Raji (cell line): ENCODE data around the gene SLC6A13.

Source experiments
- POLR2A ChIP-seq: IDR thresholded peaks from 2 replicates; pipeline ENCODE4 v1.6.1; 2011; ENCODE audit warnings: low read depth, low read length, control low read depth; ENCODE audit not compliant: insufficient read depth

SLC6A13 gene

GRCh38 chr12:211639-212414 is 50.8 kb downstream of the SLC6A13 start:
- no peak for TF ChIP-seq POLR2A

- TF ChIP-seq POLR2A, result no peak
Measured at GRCh38 chr12:211142-211465, 51.5 kb downstream of the SLC6A13 start.

DNA sequence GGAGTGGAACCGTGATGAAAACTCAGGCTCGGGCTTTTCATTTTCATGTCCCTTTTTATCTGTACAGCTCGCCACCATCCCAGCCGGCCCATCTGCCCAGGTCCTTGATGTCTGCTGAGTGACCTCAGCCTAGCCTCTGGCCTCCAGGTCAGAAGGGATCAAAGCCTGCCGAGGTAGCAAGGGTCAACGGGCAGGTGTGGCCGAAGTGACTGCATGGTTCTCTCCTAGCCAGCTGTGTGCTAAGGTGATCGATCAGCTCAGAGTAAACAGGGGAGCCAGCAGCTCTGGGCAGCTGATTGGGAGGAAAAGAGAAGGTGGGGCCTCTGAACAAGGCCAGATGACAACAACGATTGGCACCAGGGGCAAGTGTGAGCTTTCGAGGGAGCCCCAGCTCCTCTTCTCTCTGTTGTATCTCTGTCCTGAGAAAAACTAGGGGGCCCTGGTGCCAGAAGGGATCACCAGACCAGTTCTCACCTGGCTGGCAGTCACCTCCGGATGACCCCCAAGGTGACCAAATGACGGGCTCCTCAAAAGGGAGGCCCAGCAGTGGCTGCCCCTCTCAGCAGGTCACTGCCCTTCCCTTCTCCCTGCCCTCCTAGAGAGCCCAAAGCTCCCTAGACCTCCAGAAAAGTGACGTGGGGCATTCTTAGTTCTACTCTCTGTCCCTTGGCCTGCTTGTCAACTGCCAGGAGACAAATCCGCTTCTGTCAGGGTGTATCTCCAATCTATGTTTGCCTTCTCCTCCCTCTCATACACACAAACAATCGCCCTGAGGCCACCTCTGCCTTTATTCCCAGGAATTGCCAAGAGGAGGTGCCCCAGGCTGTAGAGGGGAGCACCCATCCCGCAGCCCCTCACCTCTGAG is 52.1 kb downstream of the SLC6A13 start:
- TF ChIP-seq POLR2A, result no peak

DNA sequence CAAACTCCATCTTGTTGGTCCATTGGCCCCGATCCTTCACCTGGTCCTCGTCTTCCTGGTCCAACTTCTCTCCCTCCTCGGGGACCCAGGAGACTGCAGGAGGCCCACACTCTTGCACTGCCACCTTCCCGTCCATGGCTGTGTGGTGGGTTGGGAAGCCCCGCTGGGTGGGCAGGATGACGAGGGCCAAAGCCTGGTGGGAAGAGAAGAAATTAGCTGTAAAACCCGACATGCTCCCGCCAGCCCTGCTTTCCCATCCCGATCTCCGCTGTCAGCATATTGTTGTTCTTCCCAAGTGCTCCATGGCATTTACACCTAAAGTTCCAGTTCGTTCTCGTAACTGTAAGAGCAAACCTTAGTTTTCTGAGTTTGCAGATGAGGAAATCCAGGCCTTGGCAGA is 52.8 kb downstream of the SLC6A13 start:
- TF ChIP-seq POLR2A, result no peak

- no peak for TF ChIP-seq POLR2A
Measured at GRCh38 chr12:209246-209645, 53.4 kb downstream of the SLC6A13 start.

- no peak for TF ChIP-seq POLR2A
Measured at GRCh38 chr12:208813-209212, 53.8 kb downstream of the SLC6A13 start.

DNA sequence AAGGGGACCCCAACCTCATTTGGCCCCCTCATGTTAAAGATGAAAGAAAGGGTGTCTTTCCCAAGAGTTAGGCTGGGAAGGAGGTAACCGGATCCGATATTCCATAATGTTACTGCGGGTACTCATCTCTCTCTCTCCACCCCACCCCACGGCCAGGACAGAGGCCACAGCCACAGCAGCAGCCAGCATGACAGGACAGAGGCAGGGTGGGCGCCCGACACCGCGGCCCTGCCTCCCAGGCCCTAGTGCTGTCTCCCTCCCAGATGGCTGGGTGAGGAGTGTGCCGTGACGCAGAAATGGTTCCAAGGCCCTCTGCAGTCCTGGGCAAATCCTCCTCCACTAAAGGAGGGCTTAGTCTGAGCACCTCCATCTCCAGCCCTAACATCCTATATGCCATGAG is 54.8 kb downstream of the SLC6A13 start:
- TF ChIP-seq POLR2A, result no peak

DNA sequence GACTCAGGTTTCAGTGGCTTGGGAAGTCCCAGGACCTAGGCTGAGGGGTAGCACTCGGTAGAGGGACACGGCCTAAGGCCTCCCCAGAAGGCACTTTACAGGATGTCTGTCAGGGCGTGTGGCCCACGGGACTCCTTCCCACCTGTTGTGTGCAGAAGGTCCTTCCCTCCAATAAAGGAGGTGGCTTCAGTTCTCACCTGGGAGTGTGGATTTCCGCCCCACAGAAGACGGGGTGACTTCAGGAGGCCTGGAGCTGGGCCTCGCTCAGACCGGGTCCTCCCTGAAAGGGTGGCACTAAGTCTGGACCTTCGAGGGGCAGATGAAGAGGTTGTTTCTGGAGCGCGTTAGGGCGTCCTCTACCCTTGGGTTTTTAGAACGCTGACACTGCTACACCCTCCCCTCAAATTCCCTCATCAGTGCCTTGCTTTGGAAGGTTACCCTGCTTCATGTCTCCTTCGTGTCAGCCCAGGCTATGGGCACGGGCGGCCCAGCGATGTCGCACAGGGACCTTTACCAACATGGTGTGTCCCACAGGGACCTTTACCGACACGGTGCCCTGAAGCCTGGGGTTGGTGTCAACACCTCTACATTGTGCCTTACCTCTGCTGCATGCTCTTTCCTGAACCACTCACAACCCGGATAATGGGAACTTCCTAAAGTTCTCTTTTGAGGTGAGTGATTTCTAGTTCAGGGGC is 55.7 kb downstream of the SLC6A13 start:
- no peak for TF ChIP-seq POLR2A

GRCh38 chr12:205026-205425 is 57.6 kb downstream of the SLC6A13 start:
- no peak for TF ChIP-seq POLR2A

DNA sequence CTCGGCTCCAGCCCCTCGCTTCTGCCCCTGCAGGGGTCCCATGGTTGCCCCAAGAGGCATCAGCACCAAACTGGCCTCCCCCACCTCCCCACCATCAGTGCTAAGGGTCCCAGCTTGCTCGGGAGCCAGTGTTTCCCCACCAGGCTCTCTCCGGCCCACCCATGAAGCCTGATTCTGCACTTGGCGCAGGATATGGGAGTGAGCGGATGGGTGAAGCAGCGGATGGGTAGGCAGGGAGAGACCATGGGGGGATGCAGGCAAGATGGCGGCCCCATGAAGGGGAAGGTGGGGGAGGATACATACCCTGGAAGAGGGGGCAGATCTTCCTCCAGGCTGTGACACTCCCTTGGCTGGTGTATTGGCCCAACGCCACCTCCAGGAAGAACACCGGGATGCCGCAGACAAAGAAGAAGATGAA is 58.4 kb downstream of the SLC6A13 start:
- no peak for TF ChIP-seq POLR2A

GRCh38 chr12:203462-204260 is 59.0 kb downstream of the SLC6A13 start:
- TF ChIP-seq POLR2A, result no peak

GRCh38 chr12:203074-203461 is 59.6 kb downstream of the SLC6A13 start:
- TF ChIP-seq POLR2A, result no peak

GRCh38 chr12:202081-202731 is 60.4 kb downstream of the SLC6A13 start:
- no peak for TF ChIP-seq POLR2A

- no peak for TF ChIP-seq POLR2A
Measured at GRCh38 chr12:201361-201760, 61.3 kb downstream of the SLC6A13 start.
